HTR-8/SVneo (cell line): ENCODE data around the gene AGMO.

Source experiments
- DNase-seq: peaks from one replicate; pipeline ENCODE4 v3.0.0; 2011; ENCODE audit warnings: low spot score, mixed read lengths; ENCODE audit not compliant: insufficient read length
- FAIRE-seq: peaks from 2 replicates; lab custom pipeline; 2011; peaks lifted over from hg19 to GRCh38; lab: Jason Lieb, UNC

AGMO gene

GRCh38 chr7:15561835-15562234 lies at the start of gene AGMO:
TSS of gene AGMO (minus strand) at chr7:15562015.
- DNase-seq (no peak), FAIRE-seq (no peak)

GRCh38 chr7:15610503-15610902 lies 48.7 kb upstream of the AGMO start:
- FAIRE-seq (no peak), DNase-seq (no peak)

GRCh38 chr7:15609287-15609686 lies 47.5 kb upstream of the AGMO start:
- FAIRE-seq (no peak), DNase-seq (no peak)

- FAIRE-seq (no peak), DNase-seq (no peak)
These were observed 45.9 kb upstream of the AGMO start for GRCh38 chr7:15607529-15608210.

- DNase-seq, result no peak
- FAIRE-seq, result no peak
These were observed 44.7 kb upstream of the AGMO start for GRCh38 chr7:15606561-15606960.

GRCh38 chr7:15604166-15604565 lies 42.4 kb upstream of the AGMO start:
- DNase-seq (no peak), FAIRE-seq (no peak)

GRCh38 chr7:15603124-15603523 lies 41.3 kb upstream of the AGMO start:
- DNase-seq, result no peak
- no peak for FAIRE-seq

GRCh38 chr7:15602236-15602635 lies 40.4 kb upstream of the AGMO start:
- FAIRE-seq (no peak), DNase-seq (no peak)

- FAIRE-seq, result no peak
These were observed 39.4 kb upstream of the AGMO start for GRCh38 chr7:15601175-15601574.

GRCh38 chr7:15600298-15600697 lies 38.5 kb upstream of the AGMO start:
- DNase-seq (no peak), FAIRE-seq (no peak)

More at GRCh38 chr7:15601175-15601574, 39.4 kb upstream of the AGMO start:
- no peak for DNase-seq

GRCh38 chr7:15594461-15594860 lies 32.6 kb upstream of the AGMO start:
- no peak for FAIRE-seq
- no peak for DNase-seq

GRCh38 chr7:15593382-15593781 lies 31.6 kb upstream of the AGMO start:
- DNase-seq, result no peak
- no peak for FAIRE-seq

- DNase-seq (no peak), FAIRE-seq (no peak)
These were observed 24.5 kb upstream of the AGMO start for GRCh38 chr7:15586266-15586665.

- FAIRE-seq, result no peak
- no peak for DNase-seq
These were observed 22.8 kb upstream of the AGMO start for GRCh38 chr7:15584575-15584974.

- DNase-seq (no peak), FAIRE-seq (no peak)
These were observed 21.0 kb upstream of the AGMO start for GRCh38 chr7:15582773-15583172.

- FAIRE-seq, result no peak
- no peak for DNase-seq
These were observed 19.6 kb upstream of the AGMO start for GRCh38 chr7:15581352-15581951.

GRCh38 chr7:15580604-15581351 lies 19.0 kb upstream of the AGMO start:
- no peak for FAIRE-seq
- DNase-seq, result no peak

GRCh38 chr7:15577600-15577999 lies 15.8 kb upstream of the AGMO start:
- FAIRE-seq (no peak), DNase-seq (no peak)

- FAIRE-seq, result no peak
- DNase-seq, result no peak
These were observed 9.6 kb upstream of the AGMO start for GRCh38 chr7:15571301-15571878.

- DNase-seq, result no peak
- no peak for FAIRE-seq
These were observed 5.8 kb upstream of the AGMO start for GRCh38 chr7:15567652-15568051.

- FAIRE-seq (no peak), DNase-seq (no peak)
These were observed 5.2 kb upstream of the AGMO start for GRCh38 chr7:15567036-15567435.
